SK-N-SH treated with all-trans-retinoic acid at 6 μM for 48 hours (cell line): ENCODE measurements around the gene IGLL5.

Experiments used
- ISL1 ChIP-seq: fragments of 250-450 bp; sonication (Bioruptor Pico); IDR thresholded peaks from 2 replicates; pipeline ENCODE4 v2.1.2; 2022; ENCODE audit warnings: mild to moderate bottlenecking, moderate library complexity
- TOX ChIP-seq: fragments of 250-450 bp; sonication (Bioruptor Pico); IDR thresholded peaks from 2 replicates; pipeline ENCODE4 v1.8.0; 2021; ENCODE audit warnings: mild to moderate bottlenecking, moderate library complexity, borderline replicate concordance
- ZFP30 ChIP-seq: fragments of 450-650 bp; formaldehyde crosslinking; IDR thresholded peaks from 2 replicates; pipeline ENCODE4 v1.5.0; 2022; ENCODE audit warnings: mild to moderate bottlenecking, moderate library complexity
- TF ChIP-seq, protein P1 (sequence below): fragments of 250-450 bp; sonication (Bioruptor Pico); IDR thresholded peaks from 2 replicates; pipeline ENCODE4 v1.8.0; 2021; ENCODE audit warnings: low read depth, mild to moderate bottlenecking, moderate library complexity, borderline replicate concordance

DNA sequence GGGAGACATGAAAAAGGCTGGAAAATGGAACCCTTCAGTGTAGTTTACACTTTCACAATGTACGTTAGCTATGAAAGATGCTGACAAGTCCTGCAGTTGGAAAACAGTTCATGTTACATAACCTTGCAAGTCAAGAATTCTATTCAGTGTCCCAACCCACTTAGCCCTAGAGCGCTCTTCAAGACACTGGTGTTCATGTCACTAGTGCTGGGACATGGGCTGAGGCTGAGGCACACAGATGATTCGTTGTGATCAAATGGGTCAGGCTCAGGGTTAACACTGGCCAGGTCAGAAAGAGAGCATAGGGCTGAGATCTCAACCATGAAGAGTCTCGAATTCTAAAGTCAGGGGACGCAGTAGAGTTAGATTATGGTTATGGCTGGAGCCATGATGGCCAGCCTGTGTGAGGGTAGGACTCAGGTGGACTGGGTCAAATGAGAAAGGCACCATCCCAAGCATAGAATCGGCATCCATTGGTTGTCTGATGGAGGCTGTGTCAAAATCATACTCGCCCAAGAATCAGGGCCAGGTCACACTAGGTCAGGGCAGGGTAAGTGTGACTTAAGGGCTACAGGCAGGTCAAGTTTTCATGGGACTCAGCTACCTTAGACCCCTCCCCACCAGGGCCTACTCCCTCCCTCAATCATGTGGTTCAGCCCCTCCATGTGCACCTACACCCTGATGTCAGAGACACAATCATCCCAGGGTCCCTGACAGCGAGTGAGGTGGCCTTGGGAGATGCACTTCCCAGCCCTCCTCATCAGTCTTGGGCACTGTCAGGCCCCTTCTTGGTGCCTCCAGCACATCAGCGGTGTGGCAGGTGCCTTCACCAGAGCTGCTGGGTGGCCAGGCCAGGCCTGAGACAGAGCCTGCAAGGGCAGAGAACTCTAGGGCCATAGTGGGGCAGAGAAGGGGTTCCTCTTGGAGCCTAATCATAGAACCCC is 20.2 kb downstream of the IGLL5 start:
- TF ChIP-seq ISL1 (CRISPR knock-in tag) (no peak), ZFP30 (CRISPR knock-in tag) (no peak), TOX (no peak)
- TF ChIP-seq, protein P1, sequence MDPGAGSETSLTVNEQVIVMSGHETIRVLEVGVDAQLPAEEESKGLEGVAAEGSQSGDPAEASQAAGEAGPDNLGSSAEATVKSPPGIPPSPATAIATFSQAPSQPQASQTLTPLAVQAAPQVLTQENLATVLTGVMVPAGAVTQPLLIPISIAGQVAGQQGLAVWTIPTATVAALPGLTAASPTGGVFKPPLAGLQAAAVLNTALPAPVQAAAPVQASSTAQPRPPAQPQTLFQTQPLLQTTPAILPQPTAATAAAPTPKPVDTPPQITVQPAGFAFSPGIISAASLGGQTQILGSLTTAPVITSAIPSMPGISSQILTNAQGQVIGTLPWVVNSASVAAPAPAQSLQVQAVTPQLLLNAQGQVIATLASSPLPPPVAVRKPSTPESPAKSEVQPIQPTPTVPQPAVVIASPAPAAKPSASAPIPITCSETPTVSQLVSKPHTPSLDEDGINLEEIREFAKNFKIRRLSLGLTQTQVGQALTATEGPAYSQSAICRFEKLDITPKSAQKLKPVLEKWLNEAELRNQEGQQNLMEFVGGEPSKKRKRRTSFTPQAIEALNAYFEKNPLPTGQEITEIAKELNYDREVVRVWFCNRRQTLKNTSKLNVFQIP (CRISPR knock-in tag) = no peak
